ENCODE measurements around the gene CXCL6.

CXCL6 gene

DNA sequence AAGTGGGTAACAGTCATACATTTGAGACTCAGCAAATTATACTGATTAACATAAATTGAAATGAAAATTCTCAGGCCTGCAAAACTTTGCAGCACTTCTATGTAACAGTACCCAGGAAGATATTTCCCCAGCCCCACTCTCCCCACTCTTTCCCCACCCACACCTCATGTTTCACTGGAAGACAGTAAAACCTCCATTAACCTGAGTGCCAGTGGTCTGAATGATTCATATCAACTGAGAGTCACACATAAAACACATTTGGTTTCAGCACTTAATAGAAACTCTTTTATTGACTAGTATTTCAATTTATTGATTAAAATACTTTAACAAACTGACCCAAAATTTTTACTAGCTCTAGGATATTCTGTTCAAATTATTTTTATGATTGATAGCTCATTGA lies 6.9 kb downstream of the CXCL6 start:
- DNase-seq = no peak

DNA sequence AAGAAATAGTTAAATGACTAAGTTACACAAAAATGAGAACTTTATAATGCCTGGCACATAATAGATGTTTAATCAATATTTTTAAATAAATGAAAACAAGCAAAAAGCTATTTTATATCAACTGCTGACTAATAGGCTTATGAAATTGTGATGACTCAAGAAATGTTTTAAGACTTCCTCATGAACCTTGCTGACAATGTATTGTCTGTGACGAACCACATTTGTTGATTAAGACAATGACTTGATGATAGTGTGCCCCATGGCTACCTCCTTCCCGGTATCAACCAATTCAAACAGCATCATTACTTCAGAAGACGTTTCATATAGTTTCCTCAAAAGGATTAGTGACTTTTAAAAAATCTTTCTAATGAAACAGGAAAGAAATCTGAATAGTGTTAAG lies 7.9 kb downstream of the CXCL6 start:
- DNase-seq = no peak

DNA sequence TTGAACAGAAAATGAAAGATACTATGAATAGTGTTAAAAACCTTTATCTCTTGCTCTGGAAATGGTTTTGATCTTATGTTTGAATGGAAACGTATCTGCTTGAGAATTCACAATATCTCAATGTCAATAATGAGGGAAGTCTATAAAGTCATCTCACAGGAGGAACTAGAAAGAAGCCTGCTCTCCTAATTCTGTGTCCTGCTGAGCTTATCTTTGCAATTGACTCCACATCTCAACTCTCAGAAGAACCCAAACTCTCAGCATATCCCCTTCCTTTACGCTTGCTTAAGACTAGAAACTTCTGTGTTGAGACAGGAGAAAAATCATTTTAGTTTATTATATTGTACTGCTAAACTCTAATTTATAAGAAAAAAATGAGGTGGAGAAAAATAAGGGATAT lies 8.3 kb downstream of the CXCL6 start:
- DNase-seq = no peak

DNA sequence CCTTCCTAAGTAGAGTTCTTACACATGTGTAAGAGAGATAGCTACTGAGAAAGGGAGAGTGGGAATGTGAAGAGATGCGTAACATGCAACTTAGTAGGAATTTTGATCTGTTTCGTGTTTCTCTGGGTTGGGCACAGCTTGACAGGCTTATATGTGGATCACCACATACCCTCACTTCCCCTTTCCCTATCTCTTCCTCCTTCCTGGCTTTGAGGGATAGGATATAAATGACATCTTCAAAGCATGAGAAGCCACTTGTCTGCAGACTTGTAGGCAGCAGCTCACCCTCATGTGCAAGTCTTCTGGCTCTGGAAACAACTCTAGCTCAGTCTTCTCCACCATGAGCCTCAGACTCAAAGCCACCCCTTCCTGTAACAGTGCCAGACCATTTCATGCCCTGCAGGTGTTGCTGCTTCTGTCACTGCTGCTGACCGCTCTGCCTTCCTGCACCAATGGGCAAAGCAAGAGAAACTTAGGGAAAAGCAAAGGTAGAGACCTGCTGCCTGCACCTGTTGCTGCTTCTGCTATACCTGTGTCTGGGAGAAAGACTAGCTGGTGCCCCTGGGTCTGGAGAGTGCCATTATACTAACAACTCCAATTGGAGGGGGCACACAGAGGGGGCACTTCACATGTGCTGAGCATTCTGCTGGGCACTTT lies 11.2 kb downstream of the CXCL6 start:
- no peak for DNase-seq

DNA sequence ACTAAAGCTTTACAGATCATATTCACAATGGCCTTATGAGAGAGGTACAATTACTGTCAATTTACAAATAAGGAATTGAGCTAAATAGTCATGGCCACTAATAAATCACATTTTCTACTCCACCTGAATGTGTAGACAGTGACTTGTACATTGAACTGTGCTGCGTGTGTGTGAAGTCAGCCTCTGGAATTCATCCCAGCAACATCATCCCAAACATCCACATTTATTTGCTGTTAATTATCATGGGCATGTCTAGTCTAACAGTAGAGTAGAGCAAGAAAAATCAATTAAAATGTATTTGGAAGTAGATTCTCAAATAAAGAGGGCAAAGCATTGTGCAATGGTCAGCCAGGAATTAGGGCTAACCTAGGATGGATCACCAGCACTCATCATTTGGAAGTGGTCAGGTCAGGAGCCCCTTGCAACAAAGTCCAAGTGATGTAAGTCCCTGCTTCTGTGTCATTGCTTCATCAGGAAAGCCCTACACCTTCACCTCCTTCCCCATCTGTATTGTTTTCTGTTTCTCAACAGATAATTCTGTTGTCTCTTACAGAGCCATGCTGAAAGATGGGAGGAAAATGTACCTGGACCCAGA lies 11.8 kb downstream of the CXCL6 start:
- no peak for DNase-seq

DNA sequence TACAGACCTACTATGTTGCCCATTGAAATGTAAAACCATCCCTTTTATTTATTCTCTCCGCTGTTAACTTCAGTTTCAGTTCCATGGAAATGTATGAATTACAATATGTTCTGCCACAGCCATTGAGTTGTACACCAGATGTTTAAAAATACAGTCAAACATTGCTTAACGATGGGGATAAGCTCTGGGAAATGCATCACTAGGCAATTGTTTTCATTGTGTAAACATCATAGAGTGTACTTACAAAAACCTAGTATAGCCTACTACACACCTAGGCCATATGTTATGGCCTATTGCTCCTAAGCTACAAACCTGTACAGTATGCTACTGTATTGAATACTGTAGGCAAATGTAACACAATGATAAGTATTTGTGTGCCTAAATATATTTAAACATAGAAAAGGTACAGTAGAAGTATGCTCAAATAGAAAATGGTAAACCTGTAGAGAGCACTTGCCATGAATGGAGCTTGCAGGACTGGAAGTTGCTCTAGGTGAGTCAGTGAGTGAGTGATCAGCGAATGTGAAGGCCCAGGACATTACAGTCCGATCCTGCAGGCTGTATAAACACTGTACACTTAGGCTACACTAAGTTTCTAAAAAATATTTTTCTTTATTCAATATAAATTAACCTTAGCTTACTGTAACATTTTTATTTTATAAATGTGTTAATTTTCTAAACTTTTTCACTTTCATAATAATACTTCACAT lies 13.9 kb downstream of the CXCL6 start:
- no peak for DNase-seq

DNA sequence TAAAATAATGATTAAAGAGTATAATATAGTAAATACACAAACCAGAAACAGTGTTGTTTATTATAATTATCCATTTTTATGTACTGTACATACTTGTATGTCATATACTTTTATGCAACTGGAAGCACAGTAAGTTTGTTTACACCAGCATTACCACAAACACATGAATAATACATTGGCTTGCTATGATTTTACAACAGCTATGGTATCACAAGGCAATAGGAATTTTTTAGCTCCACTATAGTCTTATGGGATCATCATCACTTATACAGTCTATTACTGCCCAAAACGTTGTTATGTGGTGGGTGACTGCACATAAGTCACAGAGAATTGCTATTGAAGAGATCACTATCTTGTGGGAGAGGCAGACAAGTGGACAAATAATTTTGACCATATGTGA lies 14.8 kb downstream of the CXCL6 start:
- no peak for DNase-seq

DNA sequence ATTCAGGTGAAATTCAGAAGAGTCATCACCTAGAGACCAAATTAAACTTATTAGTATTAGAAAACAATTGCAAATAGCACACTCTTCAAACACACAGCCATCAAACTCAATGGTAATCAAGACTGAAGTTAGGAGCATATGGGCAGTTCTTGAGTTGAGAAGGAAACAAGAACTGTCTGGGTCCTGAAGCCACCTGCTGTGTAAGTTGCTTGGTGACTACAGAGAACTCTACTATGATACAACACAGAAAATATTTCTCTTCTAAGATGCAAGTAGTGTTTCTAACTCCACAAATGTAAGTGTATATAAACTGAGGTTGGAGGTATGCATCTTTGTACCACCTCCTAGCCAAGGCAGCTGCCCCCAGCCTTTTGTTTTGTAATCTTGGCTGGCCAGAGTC lies 16.3 kb downstream of the CXCL6 start:
- no peak for DNase-seq

DNA sequence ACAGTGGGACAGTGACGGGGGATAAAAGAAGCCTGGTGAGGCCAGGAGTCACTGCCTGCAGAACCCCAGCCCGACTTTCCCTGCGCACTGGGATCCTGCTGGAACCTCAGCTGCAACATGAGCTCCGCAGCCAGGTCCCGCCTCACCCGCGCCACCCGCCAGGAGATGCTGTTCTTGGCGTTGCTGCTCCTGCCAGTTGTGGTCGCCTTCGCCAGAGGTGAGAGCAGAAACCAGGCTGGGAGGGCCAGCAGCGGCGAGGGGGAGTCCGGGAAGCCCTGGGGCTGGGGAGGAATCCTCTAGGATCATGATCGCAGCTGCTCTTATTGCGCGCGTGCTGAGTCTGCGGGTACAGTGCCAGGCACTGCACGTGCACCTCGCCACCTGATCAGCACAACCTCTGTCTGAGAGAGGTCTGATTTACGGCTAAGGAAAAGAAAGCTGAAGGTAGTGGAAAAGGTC lies 16.8 kb downstream of the CXCL6 start, which contains the start of gene PF4V1:
PF4V1 (plus strand) TSS at position 51 of the 459 bp plus-strand sequence; CDS start at position 118, 67 bp downstream.
- no peak for DNase-seq

DNA sequence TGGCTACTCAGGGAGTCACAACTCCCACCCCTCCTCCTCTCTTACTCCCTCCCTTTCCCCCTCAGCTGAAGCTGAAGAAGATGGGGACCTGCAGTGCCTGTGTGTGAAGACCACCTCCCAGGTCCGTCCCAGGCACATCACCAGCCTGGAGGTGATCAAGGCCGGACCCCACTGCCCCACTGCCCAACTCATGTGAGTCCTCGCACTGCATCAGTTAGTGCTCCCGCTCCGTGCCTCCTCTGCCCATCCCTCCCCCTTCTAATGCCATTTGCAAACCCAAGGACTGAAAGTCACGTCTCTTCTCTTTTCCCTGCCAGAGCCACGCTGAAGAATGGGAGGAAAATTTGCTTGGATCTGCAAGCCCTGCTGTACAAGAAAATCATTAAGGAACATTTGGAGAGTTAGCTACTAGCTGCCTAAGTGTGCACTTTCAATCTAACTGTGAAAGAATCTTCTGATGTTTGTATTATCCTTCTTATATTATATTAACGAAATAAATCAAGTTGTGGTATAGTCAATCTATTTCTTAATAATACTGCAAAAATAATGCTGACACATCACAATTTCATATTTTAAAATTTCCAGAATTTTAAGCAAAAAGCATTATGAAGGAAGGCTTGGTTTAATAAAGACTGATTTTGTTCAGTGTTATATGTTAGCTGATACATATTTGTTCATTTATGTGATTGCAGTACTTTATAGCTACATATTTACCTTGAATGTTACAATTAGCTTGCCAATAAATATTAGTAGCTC lies 17.4 kb downstream of the CXCL6 start:
- no peak for DNase-seq

DNA sequence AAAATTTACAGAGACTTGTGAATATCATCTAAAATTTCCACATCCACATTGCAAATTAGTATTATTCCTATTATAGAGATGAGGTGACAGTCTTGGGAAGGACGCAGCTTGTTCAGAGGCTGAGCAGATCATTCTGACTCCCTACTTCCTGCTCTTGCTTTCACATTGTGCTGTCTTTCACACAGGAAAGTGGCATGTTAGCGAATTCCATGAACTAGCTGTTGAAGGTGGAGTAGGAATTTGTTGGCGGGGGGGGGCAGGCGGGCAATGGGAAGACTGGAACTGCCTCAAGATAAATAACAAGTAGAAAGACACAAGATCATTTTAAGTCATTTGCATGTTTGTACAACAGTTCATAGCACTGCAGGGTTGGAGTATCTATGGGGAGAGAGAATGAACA lies 18.9 kb downstream of the CXCL6 start:
- no peak for DNase-seq

DNA sequence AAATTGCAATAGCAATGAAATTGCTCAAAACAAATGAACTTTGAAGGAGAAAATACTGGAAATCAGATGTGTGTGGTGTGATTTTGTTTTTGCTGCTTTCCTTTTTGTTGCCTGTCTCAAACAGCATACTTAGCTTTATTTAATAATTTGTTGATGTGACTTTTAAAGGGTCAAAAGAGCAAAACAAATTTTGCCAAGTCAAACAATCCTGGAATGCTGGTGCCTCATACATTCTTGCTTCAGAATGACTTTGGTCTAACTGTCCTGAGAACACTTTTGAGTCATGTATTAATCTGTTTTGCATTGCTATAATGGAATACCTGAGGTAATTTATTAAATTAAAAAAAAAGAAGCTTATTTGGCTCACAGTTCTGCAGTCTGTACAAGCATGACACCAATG lies 20.0 kb downstream of the CXCL6 start:
- no peak for DNase-seq

DNA sequence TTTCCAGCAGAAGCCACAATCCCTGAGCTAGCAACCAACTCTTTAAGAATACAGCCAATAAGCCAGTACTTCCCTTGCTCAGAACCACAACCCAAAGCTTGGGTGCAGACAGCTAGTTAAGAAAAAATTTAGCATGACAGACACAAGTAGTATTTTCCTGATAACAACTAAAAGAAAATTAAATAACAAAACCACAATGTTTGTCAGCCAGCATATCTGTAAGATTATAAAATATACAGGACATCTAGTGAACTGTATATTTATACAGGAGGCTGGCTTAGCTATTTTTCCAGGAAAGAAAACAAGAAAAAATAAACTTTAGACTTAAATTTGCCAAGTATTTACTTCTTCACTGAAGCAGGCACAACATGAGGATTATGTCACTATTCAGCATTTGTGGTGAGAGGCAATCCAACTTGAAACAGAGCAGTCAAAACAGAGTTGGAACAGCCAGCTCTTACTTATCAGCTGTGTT lies 23.2 kb downstream of the CXCL6 start:
- DNase-seq = no peak

DNA sequence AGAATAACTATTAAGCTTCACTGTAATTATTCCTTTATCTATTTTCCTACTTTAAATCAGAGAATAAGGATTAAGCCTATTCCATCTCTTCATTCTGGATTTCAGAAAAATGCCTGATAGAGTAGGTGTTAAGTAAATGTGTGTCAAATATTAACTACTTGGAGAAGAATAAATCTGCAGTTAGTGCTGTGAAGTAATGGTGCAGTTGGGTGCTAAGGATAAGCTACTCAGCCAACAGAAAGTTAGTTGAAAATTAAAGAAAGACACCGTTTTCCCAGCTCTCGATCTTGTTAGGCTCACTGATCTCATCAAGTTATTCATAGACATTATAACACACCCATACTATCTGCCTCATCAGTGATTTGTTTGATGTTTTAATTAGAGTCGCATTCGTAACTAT lies 23.7 kb downstream of the CXCL6 start:
- no peak for DNase-seq

DNA sequence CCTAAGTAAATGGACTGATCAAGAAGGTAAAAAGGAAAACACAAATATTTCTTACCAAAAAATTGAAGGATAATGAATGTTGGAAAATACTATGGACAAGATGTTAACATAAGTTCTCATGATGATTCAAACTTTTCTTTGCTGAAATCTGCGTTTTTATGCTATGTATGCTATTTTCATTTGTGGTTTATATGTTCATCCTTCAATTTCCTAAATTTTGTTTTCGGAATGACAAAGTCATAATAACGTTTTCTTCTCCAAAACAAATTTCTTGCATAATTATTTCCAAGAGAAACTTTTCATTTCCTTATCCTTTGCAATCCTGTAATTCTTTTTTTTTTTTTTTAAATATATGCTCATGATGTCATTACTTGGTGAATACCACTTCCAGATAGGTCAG lies 24.4 kb downstream of the CXCL6 start:
- no peak for DNase-seq

DNA sequence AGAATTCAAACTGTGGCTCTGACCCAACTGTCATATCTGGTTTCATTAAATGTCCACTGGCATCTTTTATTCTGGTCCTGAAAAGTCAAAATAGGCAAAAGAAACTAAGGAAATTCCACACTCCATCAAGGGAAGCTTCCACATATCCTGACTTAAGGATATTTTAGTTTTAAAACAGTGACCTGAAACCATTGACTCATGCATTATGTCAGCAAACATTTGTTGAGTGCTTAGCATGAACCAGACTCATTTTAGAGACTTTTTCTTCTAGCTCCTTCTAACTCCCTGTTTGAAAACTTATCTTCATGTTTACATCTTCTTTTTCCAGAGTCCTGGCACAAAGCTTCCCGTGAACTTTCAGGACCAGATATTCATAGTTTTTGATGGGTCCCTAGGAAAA lies 25.8 kb downstream of the CXCL6 start:
- DNase-seq = no peak

DNA sequence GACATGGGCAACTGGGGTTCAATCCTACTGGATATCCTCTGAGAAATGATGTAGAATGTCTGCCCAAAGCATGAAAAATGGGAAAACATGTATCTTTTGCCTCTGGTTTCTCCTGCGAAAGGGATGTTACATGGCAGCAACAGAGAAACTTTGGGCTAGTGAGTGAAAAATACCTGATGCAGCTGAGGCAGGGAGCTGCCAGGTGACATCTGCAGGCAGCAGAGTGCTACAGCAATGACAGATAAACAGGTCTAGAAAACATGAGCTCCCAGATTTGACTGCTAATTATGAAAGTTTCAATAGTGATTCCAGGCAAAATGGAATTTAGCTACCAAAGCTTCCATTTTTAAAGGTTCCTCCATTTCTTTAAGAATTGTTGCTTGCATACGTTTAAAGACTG lies 27.9 kb downstream of the CXCL6 start:
- DNase-seq = no peak

DNA sequence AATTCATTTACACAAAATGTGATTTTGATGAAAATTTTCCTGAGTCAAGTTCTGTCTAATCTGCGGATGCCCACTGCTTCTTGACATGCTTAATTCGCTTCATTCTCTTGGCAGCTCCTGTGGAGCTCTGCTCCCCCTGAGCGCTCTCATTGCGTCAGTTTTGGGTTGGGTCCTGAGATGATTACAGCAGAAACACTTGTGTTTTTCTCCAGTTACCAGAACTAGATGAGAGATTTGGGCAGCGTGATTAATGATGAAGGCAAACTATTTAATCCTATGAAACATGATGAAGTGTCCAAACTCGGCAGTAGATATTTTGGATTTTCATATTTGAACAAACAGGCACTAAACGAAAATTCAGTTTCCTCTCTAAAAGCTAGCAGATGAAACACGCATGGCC lies 28.5 kb downstream of the CXCL6 start:
- DNase-seq = no peak

DNA sequence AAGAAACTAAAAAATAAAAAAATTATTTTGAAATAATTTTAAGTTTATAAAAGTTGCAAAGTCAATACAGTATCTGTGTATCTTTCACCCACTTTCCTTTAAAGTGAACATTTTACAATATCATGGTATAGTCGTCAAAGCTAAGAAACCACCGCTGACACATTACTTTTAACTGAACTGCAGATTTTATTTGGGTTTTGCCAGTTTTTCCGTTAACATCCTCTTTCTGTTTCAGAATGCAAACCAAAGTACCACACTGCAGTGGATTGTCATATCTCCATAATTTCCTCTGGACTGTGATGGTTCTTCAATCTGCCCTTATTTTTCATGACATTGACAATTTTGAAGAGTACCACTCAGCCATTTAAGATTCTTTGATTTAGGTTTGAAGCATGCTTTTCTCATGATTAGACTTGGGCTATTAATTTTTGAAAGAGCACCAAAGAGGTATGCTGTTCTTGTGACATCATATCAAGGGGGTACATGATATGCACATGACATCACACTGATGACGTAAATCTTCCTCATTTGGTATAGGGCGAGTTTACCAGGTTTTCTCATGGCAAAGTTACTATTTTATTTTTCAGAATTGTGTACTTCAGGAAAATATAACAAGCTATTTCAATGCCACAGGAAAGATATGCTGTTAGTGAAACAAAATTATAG lies 29.1 kb downstream of the CXCL6 start:
- DNase-seq = no peak

DNA sequence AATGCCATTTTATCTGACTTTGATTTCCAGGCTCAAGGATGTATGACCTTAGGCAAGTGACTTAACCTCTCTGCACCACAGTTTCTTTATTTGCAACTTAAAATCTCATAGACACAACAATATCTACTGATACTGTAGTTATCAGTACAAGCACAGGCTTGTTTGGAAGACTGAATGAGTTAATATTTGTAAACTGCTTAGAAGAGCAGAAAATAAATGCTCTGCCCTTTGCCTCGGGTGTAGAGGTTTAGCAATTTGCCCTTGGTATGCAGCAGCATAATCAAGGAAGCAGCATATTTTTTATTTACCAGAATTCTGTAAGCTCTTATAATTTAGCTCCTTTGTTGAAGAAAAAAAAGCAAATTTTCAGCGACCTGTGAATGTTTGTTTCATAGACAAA lies 29.8 kb downstream of the CXCL6 start:
- DNase-seq = no peak

DNA sequence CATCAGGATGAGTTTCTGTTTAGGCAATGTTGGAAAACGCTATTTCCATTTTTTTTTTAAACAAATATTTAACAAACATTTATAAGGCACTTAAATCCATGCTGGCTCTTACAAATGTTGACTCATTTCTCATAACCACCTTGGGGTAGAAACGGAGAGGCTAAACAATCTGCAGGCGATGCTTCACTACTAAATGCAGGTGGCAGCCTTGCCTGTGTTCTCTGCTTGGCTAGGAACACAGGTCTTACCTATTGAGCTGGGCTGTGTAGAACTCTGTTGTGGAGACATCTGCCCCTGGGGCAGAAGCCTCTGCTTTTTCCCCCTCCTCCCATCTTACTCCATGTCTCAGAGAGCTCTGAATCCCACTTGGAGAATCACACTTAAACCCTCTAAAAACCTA lies 31.3 kb downstream of the CXCL6 start:
- no peak for DNase-seq

DNA sequence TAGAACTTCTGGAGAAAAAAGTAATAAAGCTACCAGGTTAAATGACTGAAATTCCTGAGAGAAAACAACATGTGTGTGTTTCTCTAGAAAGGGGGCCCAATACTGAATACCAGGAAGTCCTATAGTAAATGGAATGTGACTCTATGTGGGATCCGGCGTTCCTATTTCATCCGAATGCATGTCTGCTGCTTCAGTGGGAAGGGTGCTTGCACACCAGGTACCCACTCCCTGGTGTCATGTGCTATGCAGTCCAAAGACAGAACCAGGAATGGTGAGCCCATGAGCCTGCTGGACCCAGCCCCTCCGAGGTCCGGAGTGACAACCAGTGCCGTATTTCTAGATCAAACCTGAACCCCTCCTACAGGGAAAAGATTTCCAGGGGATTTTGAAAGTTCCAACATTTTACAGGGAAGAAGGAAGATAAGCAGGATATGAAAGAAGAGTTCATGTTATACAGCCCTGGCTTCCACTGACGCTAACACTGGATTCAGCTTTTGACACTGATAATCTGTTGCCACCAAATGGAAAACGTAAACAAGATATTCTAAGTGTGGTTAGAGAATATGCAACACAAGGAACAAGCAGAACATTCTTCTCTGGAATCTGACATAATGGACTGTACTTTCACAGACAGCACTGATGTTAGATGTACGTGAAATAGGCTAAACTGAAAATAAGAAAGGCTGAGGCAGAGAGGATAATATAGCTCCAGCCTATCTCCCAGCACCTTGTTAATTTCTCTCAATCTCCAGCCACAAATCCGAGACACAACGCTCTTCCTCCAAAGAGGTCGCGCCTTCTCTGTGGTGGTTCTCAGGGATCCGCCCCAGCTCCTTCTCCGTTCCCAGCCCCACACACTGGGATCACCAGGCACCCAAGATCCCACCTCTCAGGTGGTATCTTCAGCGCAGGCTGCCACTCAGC lies 32.0 kb downstream of the CXCL6 start:
- DNase-seq = no peak

All from activated CD4-positive, alpha-beta T cell treated with anti-CD3 and anti-CD28 coated beads for 1 hour (primary cell).